Cardiac fibroblast (primary cell): ENCODE measurements around the gene MYT1.

Experiments used
- DNase-seq, 2 donors: peaks; one replicate each; pipeline versions ENCODE4 v3.0.0 to v3.0.0-alpha.2; 2010; ENCODE audit warnings: low read depth in 2 of 2
- H3K4me3 ChIP-seq, 2 donors: replicated peaks in 1 of 2; 1 replicate in 1 of 2; 2 replicates in 1 of 2; pipeline ENCODE4 v1.5.1; 2011; ENCODE audit warnings: low read depth in 2 of 2, low read length in 2 of 2, mild to moderate bottlenecking in 2 of 2, moderate library complexity in 1 of 2
- TF ChIP-seq, protein P1 (sequence below): IDR thresholded peaks from one replicate; pipeline ENCODE4 v1.5.1; 2011; ENCODE audit warnings: low read depth, mild to moderate bottlenecking, low read length, inconsistent platforms

The MYT1 gene

GRCh38 chr20:64242003-64242796 lies 77.9 kb downstream of the MYT1 start:
- no peak overlapping the region for H3K4me3 ChIP-seq
- TF ChIP-seq, protein P1, sequence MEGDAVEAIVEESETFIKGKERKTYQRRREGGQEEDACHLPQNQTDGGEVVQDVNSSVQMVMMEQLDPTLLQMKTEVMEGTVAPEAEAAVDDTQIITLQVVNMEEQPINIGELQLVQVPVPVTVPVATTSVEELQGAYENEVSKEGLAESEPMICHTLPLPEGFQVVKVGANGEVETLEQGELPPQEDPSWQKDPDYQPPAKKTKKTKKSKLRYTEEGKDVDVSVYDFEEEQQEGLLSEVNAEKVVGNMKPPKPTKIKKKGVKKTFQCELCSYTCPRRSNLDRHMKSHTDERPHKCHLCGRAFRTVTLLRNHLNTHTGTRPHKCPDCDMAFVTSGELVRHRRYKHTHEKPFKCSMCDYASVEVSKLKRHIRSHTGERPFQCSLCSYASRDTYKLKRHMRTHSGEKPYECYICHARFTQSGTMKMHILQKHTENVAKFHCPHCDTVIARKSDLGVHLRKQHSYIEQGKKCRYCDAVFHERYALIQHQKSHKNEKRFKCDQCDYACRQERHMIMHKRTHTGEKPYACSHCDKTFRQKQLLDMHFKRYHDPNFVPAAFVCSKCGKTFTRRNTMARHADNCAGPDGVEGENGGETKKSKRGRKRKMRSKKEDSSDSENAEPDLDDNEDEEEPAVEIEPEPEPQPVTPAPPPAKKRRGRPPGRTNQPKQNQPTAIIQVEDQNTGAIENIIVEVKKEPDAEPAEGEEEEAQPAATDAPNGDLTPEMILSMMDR, result no peak
- DNase-seq, result no peak

DNA sequence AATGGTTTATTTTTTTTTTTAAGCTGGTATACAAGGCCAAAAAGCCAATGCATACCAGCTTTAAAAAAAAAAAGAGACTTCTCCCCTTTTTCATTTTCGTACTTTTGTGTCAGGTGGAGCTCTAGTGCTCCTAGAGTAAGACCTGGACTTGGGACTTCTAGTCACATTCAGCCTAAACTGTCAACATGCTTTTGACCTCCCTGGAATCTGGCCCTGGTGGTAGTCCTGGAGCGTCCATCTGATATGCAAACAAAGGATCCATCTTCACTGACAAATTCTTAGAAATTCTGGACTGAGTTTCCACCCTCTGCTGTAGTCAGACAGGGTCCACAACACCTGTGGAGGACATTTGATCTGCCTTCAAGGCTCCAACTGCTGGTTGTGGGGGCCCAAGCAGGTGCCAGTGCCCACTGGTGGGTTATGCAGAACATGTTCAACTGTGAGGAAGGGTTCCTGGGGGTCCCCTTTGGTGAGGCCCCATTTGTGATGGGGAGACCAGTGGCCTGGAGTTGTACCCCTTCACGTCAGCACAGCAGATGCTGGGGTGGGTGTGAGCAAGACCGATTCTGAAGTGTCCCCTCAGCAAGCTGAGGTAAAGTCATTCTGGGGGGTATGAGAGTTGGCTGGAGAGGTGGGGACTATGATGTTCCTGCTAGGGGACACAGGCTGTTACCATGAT lies 78.7 kb downstream of the MYT1 start:
- TF ChIP-seq, protein P1, result no peak
- no peak overlapping the region for H3K4me3 ChIP-seq
- no peak for DNase-seq

DNA sequence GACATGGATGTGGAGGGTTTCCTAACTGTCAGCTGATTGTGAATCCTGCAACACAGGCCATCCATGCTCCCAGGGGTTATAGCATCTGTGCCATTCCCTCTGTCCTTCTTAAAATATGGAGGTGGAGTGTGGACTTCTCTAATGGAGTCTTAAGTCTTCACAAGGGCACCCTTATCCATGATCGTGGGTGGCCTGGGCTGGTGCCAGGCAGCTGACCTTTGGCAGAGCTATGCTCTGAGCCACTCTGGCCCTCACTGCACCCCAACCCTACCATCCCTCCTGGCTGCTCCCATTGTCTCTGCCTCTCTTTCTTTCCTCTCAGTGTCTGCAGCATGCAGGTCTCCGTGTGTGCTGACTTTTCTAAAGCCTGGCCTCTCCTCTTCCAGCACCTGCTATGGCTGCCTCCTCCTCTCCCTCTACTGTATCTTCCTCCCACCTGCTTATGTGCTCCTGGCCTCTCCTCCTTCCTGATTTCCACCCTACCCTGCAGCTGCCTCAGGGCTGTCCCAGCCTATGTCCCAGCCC lies 80.1 kb downstream of the MYT1 start:
- DNase-seq, result no peak
- TF ChIP-seq, protein P1, result no peak
- H3K4me3 ChIP-seq, result no peak overlapping the region

DNA sequence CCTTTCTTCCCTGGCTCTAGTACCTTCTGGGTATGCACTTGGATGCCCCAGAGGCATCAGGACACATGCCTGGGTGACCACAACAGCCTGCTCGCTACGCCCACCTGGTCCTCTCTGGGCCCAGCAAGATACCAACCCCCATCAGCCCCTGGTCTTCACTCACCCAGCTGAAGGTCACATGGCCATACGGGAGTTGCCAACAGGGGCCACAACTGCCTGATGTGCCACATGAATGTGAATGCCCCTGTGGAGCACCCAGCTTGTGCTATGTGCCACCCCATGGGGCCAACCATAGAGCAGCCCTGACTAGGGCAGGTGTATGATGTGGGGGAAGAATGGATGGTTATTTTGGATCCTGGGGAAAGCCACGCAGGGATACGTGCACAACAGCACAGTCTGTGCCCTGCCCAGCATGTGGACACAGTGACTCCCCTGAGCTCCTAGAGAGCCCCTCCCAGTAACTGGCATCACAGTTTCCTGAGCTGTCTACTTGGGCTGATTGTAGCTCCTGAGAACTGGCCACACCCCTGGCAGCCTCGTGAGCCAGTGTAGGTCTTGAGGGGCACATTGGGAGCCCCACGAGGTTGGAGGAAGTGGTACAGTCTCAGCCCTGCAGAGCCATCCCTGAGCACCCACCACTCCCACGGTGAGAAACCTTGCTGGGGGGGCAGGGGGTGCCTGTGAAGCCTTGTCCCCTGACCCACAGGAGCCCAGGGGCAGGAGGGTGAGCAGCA lies 80.8 kb downstream of the MYT1 start:
- no peak for DNase-seq
- no peak overlapping the region for H3K4me3 ChIP-seq
- TF ChIP-seq, protein P1, result no peak

DNA sequence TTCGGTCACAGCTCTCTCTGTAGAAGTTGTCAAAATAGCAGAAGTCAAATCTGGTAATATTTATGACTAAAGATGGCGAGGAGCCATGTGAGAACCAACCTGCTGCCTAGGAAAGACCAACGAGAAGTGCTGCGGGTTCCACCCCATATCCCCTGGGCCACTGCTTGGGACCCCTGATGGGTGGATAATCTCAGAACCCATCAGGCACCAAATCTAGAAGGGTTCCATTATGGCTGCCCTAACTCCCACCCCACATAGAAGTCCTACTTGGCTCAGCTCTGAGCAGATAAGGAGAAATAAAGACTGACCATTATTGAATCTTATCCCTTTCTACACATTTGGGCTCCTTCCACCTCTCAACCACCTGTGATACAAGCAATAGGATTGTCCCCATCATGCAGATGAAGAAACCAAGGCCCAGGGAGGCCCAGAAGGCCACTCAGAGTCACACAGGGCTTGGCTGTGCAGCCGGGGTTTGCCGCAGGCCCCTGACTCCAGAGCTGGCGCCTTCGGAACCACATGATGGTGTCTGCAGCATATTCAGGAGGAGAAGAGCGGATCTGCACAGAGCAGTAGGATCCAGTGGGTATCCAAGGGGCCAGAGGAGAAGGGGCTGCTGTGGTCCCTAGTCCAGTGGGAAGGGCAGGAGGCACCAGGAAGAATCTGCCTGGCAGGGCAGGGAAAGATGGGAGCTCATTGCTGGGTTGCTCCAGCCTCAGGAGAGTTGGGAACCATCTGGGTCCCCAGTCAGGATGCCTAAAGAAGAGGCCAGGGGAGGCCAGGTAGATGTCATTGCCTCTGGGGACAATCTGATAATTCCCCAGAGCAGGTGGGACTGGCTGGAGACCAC lies 81.7 kb downstream of the MYT1 start:
- H3K4me3 ChIP-seq, result no peak overlapping the region
- TF ChIP-seq, protein P1, result no peak
- DNase-seq, result no peak
